ENCODE data around the gene CDK5R1. TPM values are rescaled to one million over a fixed set of nuclear protein-coding genes. Genes with fewer than 3 reads are reported as not detected.

The CDK5R1 gene
- total RNA-seq, 3 donors from 2014 or later (not counting 1 experiment from before 2014, with no cell fraction given) = 3.7 to 12.3 (median 7.4) TPM

GRCh38 chr17:32536736-32537643 lies 50.2 kb downstream of the CDK5R1 start:
- H3K27me3 Mint-ChIP-seq (ENCODE audit: low read depth in 2 of 2) = no peaks in the 10 kb centered on the region
- no peak overlapping the region for H3K4me3 Mint-ChIP-seq
- H3K36me3 ChIP-seq (ENCODE audit: control insufficient read depth, insufficient read depth, low read length) = no peaks in the 10 kb centered on the region
- no peaks in the 10 kb centered on the region for H3K9me3 ChIP-seq (ENCODE audit: control insufficient read depth, insufficient read depth, low read length)
- no peak overlapping the region for H3K4me3 ChIP-seq (ENCODE audit: low read length)
- 73% methylated on average over 6 of the region's 8 CpGs for WGBS (ENCODE audit: insufficient coverage)
- no peaks in the 10 kb centered on the region for H3K4me1 ChIP-seq (ENCODE audit: control insufficient read depth, insufficient read depth, low read length)
- no peak overlapping the region for H3K27ac ChIP-seq (ENCODE audit: low read length)
- no peaks in the 10 kb centered on the region for H3K27me3 ChIP-seq (ENCODE audit: control insufficient read depth, insufficient read depth, low read length)
- ATAC-seq = no peak
- no peak overlapping the region for H3K27ac Mint-ChIP-seq
- H3K36me3 Mint-ChIP-seq = no peaks in the 10 kb centered on the region
- peaks cover 10 to 12% of the 10 kb centered on the region in 2 donors for H3K4me1 Mint-ChIP-seq
- DNase-seq = no peak
- TF ChIP-seq CTCF (IDR thresholded peaks at IDR 0.05) = no peak
- intact Hi-C loops (cut with micrococcal nuclease) = no loop called here
- no peaks in the 10 kb centered on the region for H3K9me3 Mint-ChIP-seq

Other genes with a start within 250 kb of the CDK5R1 start
- under 1 TPM in 2 of 3 donors, not detected in 1; 0.14 to 0.21 TPM for gene RHBDL3, start 221.2 kb upstream of the CDK5R1 start, total RNA-seq
- 10 to 100 TPM; 12.7 to 18.8 (median 13.3) TPM for gene C17orf75, start 144.8 kb upstream of the CDK5R1 start, total RNA-seq
- 100 to 1,000 TPM; 378 to 444 (median 428) TPM for gene ZNF207, start 136.8 kb upstream of the CDK5R1 start, total RNA-seq
- 100 to 1,000 TPM in 2 of 3 donors, 10 to 100 TPM in 1; 83.4 to 108 (median 105) TPM for gene PSMD11, start 42.5 kb upstream of the CDK5R1 start, total RNA-seq

All from natural killer cell (primary cell).